B cell (primary cell): ENCODE results near the gene PTCRA. TPM values are rescaled to one million over a fixed set of nuclear protein-coding genes. Genes with fewer than 3 reads are reported as not detected.

Source experiments
- ATAC-seq: fragments of 200-7000 bp; cut with Tn5 transposase; one replicate; pipeline ENCODE4 v1.10.0; 2021; ENCODE audit warnings: low read depth, mild to moderate bottlenecking, moderate number of reproducible peaks, moderate library complexity
- CTCF ChIA-PET: fragments of 350-600 bp; sonication (Branson Sonifier 250); formaldehyde crosslinking; loops from one replicate; lab custom pipeline; 2021; ENCODE audit warnings: antibody characterized with exemption, inconsistent platforms; lab: Charles Lee
- POLR2A ChIA-PET: fragments of 350-600 bp; sonication (Branson Sonifier 250); formaldehyde crosslinking; loops from one replicate; lab custom pipeline; 2021; ENCODE audit warnings: antibody characterized with exemption; lab: Charles Lee
- DNase-seq: peaks from one replicate; pipeline ENCODE4 v3.0.0; 2013
- H2AFZ ChIP-seq: 2 replicates; pipeline ENCODE4 v1.6.1; 2012; ENCODE audit warnings: mild to moderate bottlenecking, low read depth, low read length; ENCODE audit not compliant: insufficient read depth, poor library complexity, severe bottlenecking
- H3K27ac ChIP-seq, 2 donors: 1 replicate in 1 of 2; 2 replicates in 1 of 2; pipeline ENCODE4 v1.5.1; 2012 to 2013; ENCODE audit warnings: low read length in 2 of 2, mild to moderate bottlenecking in 2 of 2, moderate library complexity in 1 of 2
- H3K27me3 ChIP-seq, 4 experiments: fragments of 200-600 bp in 1 of 4; sonication (generic) in 1 of 4; replicated peaks in 1 of 4; 1 replicate in 2 of 4; 2 replicates in 2 of 4; pipeline versions ENCODE4 v1.6.1 to v1.7.0; 2013 to 2016; ENCODE audit warnings: low read length in 3 of 4, mild to moderate bottlenecking in 2 of 4, mixed read lengths in 1 of 4, moderate library complexity in 1 of 4; ENCODE audit not compliant: insufficient read depth in 4 of 4, control insufficient read depth in 3 of 4; ENCODE audit errors: control extremely low read depth in 1 of 4
- H3K36me3 ChIP-seq, 2 experiments: replicated peaks in 1 of 2; 1 replicate in 1 of 2; 2 replicates in 1 of 2; pipeline versions ENCODE4 v1.6.1 to v1.7.1; 2013; ENCODE audit warnings: low read length in 1 of 2; ENCODE audit not compliant: insufficient read depth in 2 of 2, control insufficient read depth in 1 of 2; ENCODE audit errors: control extremely low read depth in 1 of 2, extremely low read depth in 1 of 2
- H3K4me1 ChIP-seq, 2 donors: fragments of 200-600 bp in 1 of 2; sonication (generic) in 1 of 2; 1 replicate in 1 of 2; 2 replicates in 1 of 2; pipeline versions ENCODE4 v1.5.1 to v1.6.1; 2013 to 2017; ENCODE audit warnings: low read length in 2 of 2; ENCODE audit not compliant: control insufficient read depth in 2 of 2, insufficient read depth in 2 of 2
- H3K4me2 ChIP-seq: replicated peaks from 2 replicates; pipeline ENCODE3; 2012; ENCODE audit warnings: mild to moderate bottlenecking, low read depth, low read length; ENCODE audit not compliant: poor library complexity, severe bottlenecking
- H3K4me3 ChIP-seq, 5 experiments: fragments of 200-600 bp in 1 of 5; sonication (generic) in 1 of 5; 1 replicate in 3 of 5; 2 replicates in 2 of 5; pipeline versions ENCODE4 v1.5.1 to v1.7.0; 2011 to 2016; ENCODE audit warnings: low read length in 4 of 5, mild to moderate bottlenecking in 4 of 5, low read depth in 2 of 5, control low read depth in 1 of 5, moderate library complexity in 1 of 5; ENCODE audit not compliant: insufficient read depth in 1 of 5; ENCODE audit errors: control extremely low read depth in 1 of 5, extremely low read depth in 1 of 5
- H3K79me2 ChIP-seq: fragments of 200-600 bp; sonication (generic); one replicate; pipeline ENCODE4 v1.6.0; 2016; ENCODE audit warnings: low read length; ENCODE audit not compliant: control insufficient read depth, insufficient read depth
- H3K9ac ChIP-seq: fragments of 200-600 bp; sonication (generic); 2 replicates; pipeline ENCODE4 v1.6.1; 2017; ENCODE audit warnings: mild to moderate bottlenecking, low read length, moderate library complexity
- H3K9me3 ChIP-seq, 3 donors: one replicate each; pipeline versions ENCODE4 v1.6.1 to v1.7.1; 2013; ENCODE audit warnings: low read length in 2 of 3; ENCODE audit not compliant: control insufficient read depth in 2 of 3, insufficient read depth in 1 of 3; ENCODE audit errors: control extremely low read depth in 1 of 3
- H4K20me1 ChIP-seq: 2 replicates; pipeline ENCODE4 v1.6.0; 2012; ENCODE audit warnings: mild to moderate bottlenecking, low read length; ENCODE audit not compliant: insufficient read depth, control insufficient read depth, poor library complexity, severe bottlenecking
- H3K27ac Mint-ChIP-seq: one replicate; pipeline ENCODE4 v1.8.0; 2021; ENCODE audit warnings: mixed read lengths
- H3K27me3 Mint-ChIP-seq: one replicate; pipeline ENCODE4 v1.8.0; 2021; ENCODE audit warnings: mixed read lengths
- H3K4me1 Mint-ChIP-seq: one replicate; pipeline ENCODE4 v1.8.0; 2021; ENCODE audit warnings: mixed read lengths
- H3K4me3 Mint-ChIP-seq: one replicate; pipeline ENCODE4 v1.8.0; 2021; ENCODE audit warnings: mixed read lengths
- H3K9me3 Mint-ChIP-seq: one replicate; pipeline ENCODE4 v1.8.0; 2022; ENCODE audit warnings: mixed read lengths; ENCODE audit not compliant: insufficient read depth
- CTCF ChIP-seq: fragments of 200-600 bp; IDR thresholded peaks from one replicate; pipeline ENCODE4 v1.8.0; 2022; ENCODE audit warnings: antibody characterized with exemption, mild to moderate bottlenecking
- EZH2 ChIP-seq: IDR thresholded peaks from 2 replicates; pipeline ENCODE4 v1.6.1; 2012; ENCODE audit warnings: borderline replicate concordance, low read depth, mild to moderate bottlenecking, moderate library complexity, low read length; ENCODE audit not compliant: insufficient read depth, poor library complexity, severe bottlenecking
- WGBS: methylation state at CpG from one replicate; pipeline ENCODE4 v1.1.5; 2013; ENCODE audit warnings: missing lambda C conversion rate; ENCODE audit not compliant: insufficient coverage; 5-methylcytosine and 5-hydroxymethylcytosine counted together
- intact Hi-C: fragments of 100-400 bp; cut with micrococcal nuclease; formaldehyde crosslinking; loops from one replicate; pipeline ENCODE4 v1.10.0; 2022
- polyA plus RNA-seq: library from polyadenylated mRNA; depleted of rRNA; stranded (reverse); fragments of >200 nt; gene quantifications from 2 replicates; pipeline ENCODE4 v1.2.3, GENCODE V29; 2012
- total RNA-seq, 2 donors: library from RNA; stranded (reverse); fragments of 120-200 nt in 1 of 2; gene quantifications; 1 replicate in 1 of 2; 2 replicates in 1 of 2; pipeline versions ENCODE4 v1.2.3 to v1.2.4, GENCODE V29; 2013 to 2022

The PTCRA gene
- total and polyA plus RNA-seq, 2 donors (not counting 1 experiment from before 2014, with no cell fraction given), result not detected

- no peaks in the 10 kb centered on the region for H3K79me2 ChIP-seq
These were observed 42.3 kb downstream of the PTCRA start for GRCh38 chr6:42958125-42958524.

GRCh38 chr6:42959917-42960242, 44.0 kb downstream of the PTCRA start:
- no peaks in the 10 kb centered on the region for H3K27me3 Mint-ChIP-seq
- peak overlapping the region; percentile 78 for H3K4me3 Mint-ChIP-seq
- WGBS, result 64% methylated on average over 9 of the region's 13 CpGs
- H3K9me3 Mint-ChIP-seq, result no peaks in the 10 kb centered on the region
- peaks cover 0 to 12% (median 3%) of the 10 kb centered on the region in 4 experiments for H3K27me3 ChIP-seq
- H3K4me1 ChIP-seq, result peaks cover 9 to 16% of the 10 kb centered on the region in 2 donors
- POLR2A ChIA-PET, result interaction anchor here (0.5 to 1.4 kb wide), 3 partner anchors 16 to 103 kb away, joined by 3 to 7 read pairs (median 3); no protein-coding TSS in a partner anchor
- intact Hi-C loops, result loop anchor here (2.0 to 5.0 kb wide), 2 partner anchors 19 to 58 kb away; partner anchors contain the start of gene PEX6
- no peaks in the 10 kb centered on the region for H3K9me3 ChIP-seq
- H3K4me3 ChIP-seq, result peak overlapping the region in 3 of 5 experiments; percentile 50 to 61 (median 57)
- no peaks in the 10 kb centered on the region for H4K20me1 ChIP-seq
- no peak overlapping the region for H3K27ac Mint-ChIP-seq
- H3K79me2 ChIP-seq, result no peaks in the 10 kb centered on the region
- TF ChIP-seq CTCF (no peak), EZH2 (no peak)
- no peak for ATAC-seq
- H3K4me2 ChIP-seq, result peak overlapping the region; percentile 85
- peaks cover 13% of the 10 kb centered on the region for H3K4me1 Mint-ChIP-seq
- no peak overlapping the region for H3K27ac ChIP-seq
- peak overlapping the region; percentile 77 for H2AFZ ChIP-seq
- no peak for DNase-seq
- CTCF ChIA-PET, result interaction anchor here (1.0 kb wide), 1 partner anchor 59 kb away, joined by 3 read pairs; no protein-coding TSS in a partner anchor
- H3K36me3 ChIP-seq, result peaks cover 0 to 8% of the 10 kb centered on the region in 2 experiments
- H3K9ac ChIP-seq, result peak overlapping the region; percentile 65

More at GRCh38 chr6:42958125-42958524, 42.3 kb downstream of the PTCRA start:
- Histone ChIP-seq H3K27me3 (peaks cover 0 to 12% (median 3%) of the 10 kb centered on the region in 4 experiments), H3K9me3 (no peaks in the 10 kb centered on the region), H3K4me1 (peaks cover 9 to 16% of the 10 kb centered on the region in 2 donors), H3K4me2 (no peak overlapping the region), H3K27ac (no peak overlapping the region), H2AFZ (no peak overlapping the region), H3K36me3 (no peaks in the 10 kb centered on the region), H4K20me1 (no peaks in the 10 kb centered on the region), H3K9ac (no peak overlapping the region), H3K4me3 (no peak overlapping the region)
- ATAC-seq, result no peak
- Mint-ChIP-seq H3K4me1 (peaks cover 13% of the 10 kb centered on the region), H3K27me3 (no peaks in the 10 kb centered on the region), H3K27ac (no peak overlapping the region), H3K9me3 (no peaks in the 10 kb centered on the region), H3K4me3 (no peak overlapping the region)
- DNase-seq, result no peak
- CTCF ChIA-PET, result no interaction called here
- POLR2A ChIA-PET, result no interaction called here
- intact Hi-C loops, result no loop called here
- no CpG with 5 or more reads among the region's 8 CpGs for WGBS
- TF ChIP-seq EZH2 (no peak), CTCF (no peak)
